Measurements from ENCODE around the gene MTX1.
"Not testable (repeated sequence)": the region's sequence is repeated elsewhere in the genome, so short reads cannot be mapped to it uniquely, and the experiment has no call there.

Gene MTX1

GRCh38 chr1:155209312-155209721 is 822 bp downstream of the MTX1 start:
- peak; percentile 67 for DNase-seq

- DNase-seq = no peak
These were observed 2.0 kb downstream of the MTX1 start for GRCh38 chr1:155210314-155211104.

- DNase-seq = not testable (repeated sequence)
These were observed 3.0 kb downstream of the MTX1 start for GRCh38 chr1:155211381-155212050.

- not testable (repeated sequence) for DNase-seq
These were observed 3.6 kb downstream of the MTX1 start for GRCh38 chr1:155212051-155212440.

- DNase-seq = not testable (repeated sequence)
These were observed 6.2 kb downstream of the MTX1 start for GRCh38 chr1:155214702-155215101.

- DNase-seq = peak; percentile 78
These were observed 10.5 kb downstream of the MTX1 start for GRCh38 chr1:155218854-155219591.

GRCh38 chr1:155219592-155220031 is 11.1 kb downstream of the MTX1 start:
- peak; percentile 76 for DNase-seq

GRCh38 chr1:155220211-155220965 is 11.9 kb downstream of the MTX1 start:
- DNase-seq = not testable (repeated sequence)

- peak; percentile 65 for DNase-seq
These were observed 14.6 kb downstream of the MTX1 start for GRCh38 chr1:155223047-155223446.

GRCh38 chr1:155225404-155225759 is 16.9 kb downstream of the MTX1 start:
- DNase-seq = not testable (repeated sequence)

GRCh38 chr1:155226188-155226909 is 17.9 kb downstream of the MTX1 start:
- DNase-seq = peak; percentile 97

- DNase-seq = peak; percentile 95
These were observed 18.4 kb downstream of the MTX1 start for GRCh38 chr1:155226910-155227260.

- peak; percentile 100 for DNase-seq
These were observed 19.0 kb downstream of the MTX1 start for GRCh38 chr1:155227261-155228095.

GRCh38 chr1:155228096-155228427 is 19.6 kb downstream of the MTX1 start:
- DNase-seq = no peak

- not testable (repeated sequence) for DNase-seq
These were observed 22.8 kb downstream of the MTX1 start for GRCh38 chr1:155231302-155231701.

GRCh38 chr1:155232001-155232978 is 23.8 kb downstream of the MTX1 start:
- DNase-seq = not testable (repeated sequence)

- not testable (repeated sequence) for DNase-seq
These were observed 25.0 kb downstream of the MTX1 start for GRCh38 chr1:155233502-155233901.

GRCh38 chr1:155235375-155235774 is 26.9 kb downstream of the MTX1 start:
- DNase-seq = not testable (repeated sequence)

- no peak for DNase-seq
These were observed 28.0 kb downstream of the MTX1 start for GRCh38 chr1:155236451-155236850.

GRCh38 chr1:155241069-155241679 is 32.7 kb downstream of the MTX1 start:
- peak; percentile 93 for DNase-seq

All from OCI-M1 (cell line).